Endothelial cell of umbilical vein (primary cell): ENCODE data around the gene TSPO.
A peak's percentile ranks its signal among the peaks of the same experiment; 100 is the strongest.

Experiments
- CTCF ChIP-seq, 2 donors: IDR thresholded peaks; 1 replicate in 1 of 2; 2 replicates in 1 of 2; pipeline ENCODE4 v1.5.1; 2011; ENCODE audit warnings: low read length in 2 of 2, mild to moderate bottlenecking in 2 of 2, moderate library complexity in 2 of 2, control low read depth in 1 of 2, inconsistent platforms in 1 of 2, low read depth in 1 of 2; ENCODE audit not compliant: insufficient read depth in 1 of 2; ENCODE audit errors: extremely low read depth in 1 of 2
- EZH2 ChIP-seq: IDR thresholded peaks from 2 replicates; pipeline ENCODE4 v1.6.1; 2012; ENCODE audit warnings: borderline replicate concordance, low read depth, mild to moderate bottlenecking, moderate library complexity, low read length, inconsistent platforms; ENCODE audit not compliant: severe bottlenecking
- GATA2 ChIP-seq: IDR thresholded peaks from 2 replicates; pipeline ENCODE4 v1.7.0; 2011; ENCODE audit warnings: low read depth, mild to moderate bottlenecking, moderate library complexity, mixed read lengths, low read length; ENCODE audit not compliant: insufficient read length, insufficient read depth
- JUN ChIP-seq: IDR thresholded peaks from 2 replicates; pipeline ENCODE4 v1.6.1; 2011; ENCODE audit warnings: borderline replicate concordance, low read depth; ENCODE audit not compliant: insufficient read length, insufficient read depth
- MAX ChIP-seq: IDR thresholded peaks from 2 replicates; pipeline ENCODE4 v1.6.1; 2011; ENCODE audit not compliant: insufficient read depth, insufficient read length
- MYC ChIP-seq: IDR thresholded peaks from one replicate; pipeline ENCODE4 v1.6.1; 2011; ENCODE audit warnings: mild to moderate bottlenecking, low read depth, low read length
- POLR2A ChIP-seq: IDR thresholded peaks from 2 replicates; pipeline ENCODE4 v1.6.1; 2012; ENCODE audit warnings: low read depth, mild to moderate bottlenecking, control low read depth, low read length
- POLR2AphosphoS5 ChIP-seq: IDR thresholded peaks from 2 replicates; pipeline ENCODE4 v1.6.1; 2012; ENCODE audit warnings: low read depth, mild to moderate bottlenecking, control low read depth, low read length, moderate library complexity; ENCODE audit not compliant: insufficient read depth

- TF ChIP-seq CTCF (IDR thresholded peaks at IDR 0.05; ENCODE audit: extremely low read depth in 1 of 2, insufficient read depth in 1 of 2, low read depth in 1 of 2, low read length in 2 of 2) (peak; percentile 62 to 77), POLR2A (peak; percentile 84), JUN (no peak), MYC (no peak), EZH2 (no peak), POLR2AphosphoS5 (peak; percentile 74), MAX (no peak), GATA2 (no peak)
These were observed 36.1 kb downstream of the TSPO start for GRCh38 chr22:43187171-43188099.
